BE2C (cell line): ENCODE measurements around the gene FBXO17.
A peak's percentile ranks its signal among the peaks of the same experiment; 100 is the strongest.

Source experiments
- DNase-seq: peaks from one replicate; pipeline ENCODE4 v3.0.0-alpha.2; 2020
- H3K27me3 ChIP-seq: fragments of 250-450 bp; sonication (Bioruptor Pico); 2 replicates; pipeline ENCODE4 v1.5.1; 2020; ENCODE audit warnings: mild to moderate bottlenecking
- H3K36me3 ChIP-seq: fragments of 250-450 bp; sonication (Bioruptor Pico); 2 replicates; pipeline ENCODE4 v1.5.1; 2020; ENCODE audit warnings: mild to moderate bottlenecking
- H3K4me1 ChIP-seq: fragments of 250-450 bp; sonication (Bioruptor Pico); 2 replicates; pipeline ENCODE4 v1.5.1; 2020
- H3K4me3 ChIP-seq: 2 replicates; pipeline ENCODE4 v1.5.1; 2011; ENCODE audit warnings: low read depth, low read length
- H3K9me3 ChIP-seq: fragments of 250-450 bp; sonication (Bioruptor Pico); 2 replicates; pipeline ENCODE4 v1.5.1; 2020
- TF ChIP-seq, protein P1 (sequence below): IDR thresholded peaks from 2 replicates; pipeline ENCODE4 v1.5.1; 2012; ENCODE audit warnings: mild to moderate bottlenecking, low read depth, low read length

FBXO17 gene

DNA sequence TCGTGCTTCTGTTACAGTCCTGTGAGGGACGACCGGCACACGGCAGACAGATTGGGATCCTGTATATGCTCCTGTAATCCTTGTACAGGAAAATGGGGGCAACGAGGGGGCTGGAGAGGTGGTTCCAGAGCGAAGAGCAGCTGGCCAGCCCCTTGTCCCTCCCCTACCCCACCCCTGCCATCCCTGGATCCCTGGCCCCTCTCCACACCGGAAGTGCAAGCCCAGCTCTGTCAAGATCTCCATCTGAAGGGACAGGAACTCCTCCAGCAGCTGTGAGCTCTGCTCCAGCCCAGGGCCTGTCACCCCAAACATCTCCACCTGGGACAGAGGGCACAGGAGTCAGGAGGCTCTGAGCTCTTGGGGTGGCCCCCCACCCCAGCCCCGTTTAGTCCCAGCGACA is 58.0 kb downstream of the FBXO17 start:
- H3K4me1 ChIP-seq = peaks cover 3% of the 10 kb centered on the region
- no peaks in the 10 kb centered on the region for H3K9me3 ChIP-seq
- TF ChIP-seq, protein P1, sequence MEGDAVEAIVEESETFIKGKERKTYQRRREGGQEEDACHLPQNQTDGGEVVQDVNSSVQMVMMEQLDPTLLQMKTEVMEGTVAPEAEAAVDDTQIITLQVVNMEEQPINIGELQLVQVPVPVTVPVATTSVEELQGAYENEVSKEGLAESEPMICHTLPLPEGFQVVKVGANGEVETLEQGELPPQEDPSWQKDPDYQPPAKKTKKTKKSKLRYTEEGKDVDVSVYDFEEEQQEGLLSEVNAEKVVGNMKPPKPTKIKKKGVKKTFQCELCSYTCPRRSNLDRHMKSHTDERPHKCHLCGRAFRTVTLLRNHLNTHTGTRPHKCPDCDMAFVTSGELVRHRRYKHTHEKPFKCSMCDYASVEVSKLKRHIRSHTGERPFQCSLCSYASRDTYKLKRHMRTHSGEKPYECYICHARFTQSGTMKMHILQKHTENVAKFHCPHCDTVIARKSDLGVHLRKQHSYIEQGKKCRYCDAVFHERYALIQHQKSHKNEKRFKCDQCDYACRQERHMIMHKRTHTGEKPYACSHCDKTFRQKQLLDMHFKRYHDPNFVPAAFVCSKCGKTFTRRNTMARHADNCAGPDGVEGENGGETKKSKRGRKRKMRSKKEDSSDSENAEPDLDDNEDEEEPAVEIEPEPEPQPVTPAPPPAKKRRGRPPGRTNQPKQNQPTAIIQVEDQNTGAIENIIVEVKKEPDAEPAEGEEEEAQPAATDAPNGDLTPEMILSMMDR = no peak
- peak; percentile 64 for DNase-seq
- H3K4me3 ChIP-seq = peak overlapping the region; percentile 32
- H3K27me3 ChIP-seq = no peaks in the 10 kb centered on the region
- peaks cover 11% of the 10 kb centered on the region for H3K36me3 ChIP-seq

DNA sequence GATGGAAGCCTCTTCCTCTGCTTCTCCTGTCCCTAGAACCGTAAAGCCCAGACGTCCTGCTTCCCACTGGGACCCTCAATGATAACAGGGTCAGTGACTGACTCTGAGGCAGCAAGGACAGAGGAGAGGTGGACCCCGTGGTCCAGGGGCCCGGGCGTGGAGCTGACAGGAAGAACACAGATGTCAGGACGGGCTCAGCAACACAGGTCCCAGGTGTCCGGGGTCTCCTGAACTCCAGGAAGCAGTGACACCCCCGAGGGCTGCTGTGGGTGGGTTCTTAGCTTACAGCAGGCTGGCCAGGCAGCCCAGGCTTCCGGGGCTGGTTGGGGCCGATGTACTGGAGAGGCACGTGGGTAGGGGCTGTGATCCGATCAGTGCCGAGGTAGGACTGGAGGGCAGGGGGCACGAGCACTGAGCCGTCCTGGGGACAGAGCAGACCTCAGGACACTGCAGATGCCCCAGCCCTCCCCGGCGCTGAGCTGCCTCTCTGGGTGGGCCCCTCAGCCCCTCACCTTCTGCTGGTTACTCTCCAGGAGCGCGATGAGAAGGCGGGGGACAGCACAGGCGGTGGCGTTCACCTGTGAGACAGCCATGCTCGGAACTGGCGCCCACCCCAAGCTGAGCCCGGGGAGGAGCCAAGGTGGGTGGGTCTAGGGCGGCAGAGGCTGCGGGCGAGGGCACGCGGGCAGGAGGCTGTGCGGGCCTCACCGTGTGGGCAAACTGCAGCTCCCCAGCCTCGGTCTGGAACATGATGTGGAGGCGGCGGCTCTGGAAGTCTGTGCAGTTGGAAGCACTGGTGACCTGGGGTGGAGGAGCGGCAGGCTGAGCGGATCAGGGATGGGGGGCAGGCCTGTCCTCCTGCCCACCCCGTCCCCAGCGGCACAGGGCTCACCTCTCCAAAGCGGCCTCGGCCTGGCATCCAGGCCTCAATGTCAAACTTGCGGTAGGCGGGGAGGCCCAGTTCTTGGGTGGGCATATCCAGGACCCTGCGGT is 59.9 kb downstream of the FBXO17 start:
- no peak for DNase-seq
- peaks cover 3% of the 10 kb centered on the region for H3K4me1 ChIP-seq

DNA sequence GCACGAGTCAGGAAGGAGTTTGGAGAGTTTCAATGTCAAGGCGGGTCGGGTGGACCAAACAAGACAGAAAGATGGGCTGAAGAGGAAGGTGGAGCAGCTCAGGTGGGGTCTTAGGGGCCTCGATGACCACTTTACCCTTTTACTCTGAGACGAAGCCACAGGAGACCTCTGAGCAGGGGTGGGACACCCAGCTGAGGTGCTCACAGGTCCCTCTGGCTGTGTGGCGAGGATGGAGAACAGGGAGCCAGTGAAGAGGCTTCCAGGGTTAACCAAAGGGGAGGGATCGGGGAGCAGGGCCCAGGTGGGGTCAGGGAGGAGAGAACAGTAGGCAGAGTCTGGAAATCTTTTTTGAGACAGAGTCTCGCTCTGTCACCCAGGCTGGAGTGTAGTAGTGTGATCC is 61.6 kb downstream of the FBXO17 start:
- Histone ChIP-seq H3K4me3 (no peak overlapping the region), H3K36me3 (no peaks in the 10 kb centered on the region), H3K4me1 (peaks cover 3% of the 10 kb centered on the region), H3K27me3 (no peaks in the 10 kb centered on the region), H3K9me3 (no peaks in the 10 kb centered on the region)
- no peak for DNase-seq
- TF ChIP-seq, protein P1 = no peak

More for the DNA sequence above, 59.9 kb downstream of the FBXO17 start:
- TF ChIP-seq, protein P1 = no peak
- no peaks in the 10 kb centered on the region for H3K27me3 ChIP-seq
- H3K9me3 ChIP-seq = no peaks in the 10 kb centered on the region
- no peak overlapping the region for H3K4me3 ChIP-seq
- no peaks in the 10 kb centered on the region for H3K36me3 ChIP-seq

DNA sequence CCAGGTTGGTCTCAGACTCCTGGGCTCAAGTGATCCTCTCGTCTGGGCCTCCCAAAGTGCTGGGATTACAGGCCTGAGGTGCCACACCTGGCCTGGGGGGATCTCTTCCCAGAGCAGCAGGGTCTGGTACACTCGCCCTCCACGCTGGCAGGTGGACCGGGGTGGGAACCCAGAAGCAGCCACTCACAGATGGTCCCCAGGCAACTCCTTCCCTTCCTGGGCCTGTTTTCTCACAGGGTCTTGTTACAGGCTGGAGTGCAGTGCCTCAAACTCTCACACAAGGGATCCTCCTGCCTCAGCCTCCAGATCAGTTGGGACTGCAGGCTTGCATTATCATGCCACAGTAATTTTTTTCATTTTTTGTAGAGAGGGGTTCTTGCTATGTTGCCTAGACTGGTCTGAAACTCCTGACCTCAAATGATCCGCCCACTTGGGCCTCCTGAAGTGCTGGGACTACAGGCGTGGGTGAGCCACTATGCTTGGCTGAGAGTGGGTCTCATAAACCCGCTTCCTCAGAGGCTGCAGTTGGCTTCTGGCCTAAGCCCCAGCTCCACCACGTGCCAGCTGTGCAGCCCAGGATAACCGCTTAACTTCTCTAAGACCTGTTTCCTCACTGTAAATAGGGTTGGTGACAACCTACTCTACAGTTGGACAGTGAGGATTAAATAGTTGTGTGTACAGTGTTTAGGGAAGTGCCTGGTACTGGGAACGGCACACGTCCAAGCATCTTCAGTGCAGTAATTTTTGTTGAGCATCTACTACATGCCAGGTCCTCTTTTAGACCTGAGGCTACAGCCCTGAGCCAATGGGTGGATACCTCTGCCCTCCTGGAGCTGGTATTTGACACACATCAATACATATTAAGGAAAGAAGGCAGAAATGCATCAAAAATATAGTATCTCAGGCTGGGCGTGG is 62.7 kb downstream of the FBXO17 start:
- Histone ChIP-seq H3K4me3 (no peak overlapping the region), H3K36me3 (no peaks in the 10 kb centered on the region), H3K4me1 (peaks cover 2% of the 10 kb centered on the region), H3K9me3 (no peaks in the 10 kb centered on the region), H3K27me3 (no peaks in the 10 kb centered on the region)
- TF ChIP-seq, protein P1 = no peak
- DNase-seq = no peak

DNA sequence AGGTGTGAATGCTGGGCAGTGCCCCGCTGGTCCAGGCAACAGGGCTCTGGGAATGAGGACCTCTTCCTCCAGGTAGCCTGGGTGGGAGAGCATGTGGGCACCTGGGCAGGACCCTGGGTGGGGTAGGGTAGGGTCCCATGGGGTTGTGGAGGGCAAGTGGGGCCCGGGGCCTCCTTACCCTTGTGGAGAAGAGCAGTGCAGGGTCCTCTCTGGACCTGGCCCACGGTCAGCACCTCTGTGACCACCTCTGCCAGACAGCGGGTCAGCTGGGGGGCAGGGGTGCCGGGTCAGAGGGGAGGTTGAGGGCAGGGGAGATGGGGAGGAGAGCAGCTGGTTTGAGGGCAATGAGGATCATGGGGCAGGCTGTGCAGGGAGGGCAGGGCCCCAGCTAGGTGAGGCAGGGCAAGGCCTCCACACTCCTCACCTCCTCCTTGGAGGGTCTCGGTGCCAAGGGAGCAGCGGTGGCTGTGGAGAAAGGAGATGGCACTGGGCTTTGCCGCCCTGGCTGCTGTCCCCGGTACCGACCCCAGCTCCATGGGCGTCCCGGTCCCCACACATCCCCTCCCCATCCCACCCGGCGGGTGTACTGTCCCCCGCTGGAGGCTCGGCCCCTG is 64.0 kb downstream of the FBXO17 start:
- H3K4me1 ChIP-seq = no peaks in the 10 kb centered on the region
- no peaks in the 10 kb centered on the region; the same call in 1 of the 2 replicates for H3K9me3 ChIP-seq
- DNase-seq = no peak
- peaks cover 12% of the 10 kb centered on the region for H3K36me3 ChIP-seq
- H3K27me3 ChIP-seq = no peaks in the 10 kb centered on the region
- TF ChIP-seq, protein P1 = no peak
- H3K4me3 ChIP-seq = no peak overlapping the region
